CD4-positive, alpha-beta T cell treated with Interleukin-15 for 4 hours (primary cell): ENCODE data around the gene PLAC9.
"Not testable (repeated sequence)": the region's sequence is repeated elsewhere in the genome, so short reads cannot be mapped to it uniquely, and the experiment has no call there.

Experiments
- DNase-seq: peaks from one replicate; pipeline ENCODE4 v3.0.0-alpha.2; 2020; ENCODE audit warnings: low spot score

The PLAC9 gene, protein sequence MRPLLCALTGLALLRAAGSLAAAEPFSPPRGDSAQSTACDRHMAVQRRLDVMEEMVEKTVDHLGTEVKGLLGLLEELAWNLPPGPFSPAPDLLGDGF

DNA sequence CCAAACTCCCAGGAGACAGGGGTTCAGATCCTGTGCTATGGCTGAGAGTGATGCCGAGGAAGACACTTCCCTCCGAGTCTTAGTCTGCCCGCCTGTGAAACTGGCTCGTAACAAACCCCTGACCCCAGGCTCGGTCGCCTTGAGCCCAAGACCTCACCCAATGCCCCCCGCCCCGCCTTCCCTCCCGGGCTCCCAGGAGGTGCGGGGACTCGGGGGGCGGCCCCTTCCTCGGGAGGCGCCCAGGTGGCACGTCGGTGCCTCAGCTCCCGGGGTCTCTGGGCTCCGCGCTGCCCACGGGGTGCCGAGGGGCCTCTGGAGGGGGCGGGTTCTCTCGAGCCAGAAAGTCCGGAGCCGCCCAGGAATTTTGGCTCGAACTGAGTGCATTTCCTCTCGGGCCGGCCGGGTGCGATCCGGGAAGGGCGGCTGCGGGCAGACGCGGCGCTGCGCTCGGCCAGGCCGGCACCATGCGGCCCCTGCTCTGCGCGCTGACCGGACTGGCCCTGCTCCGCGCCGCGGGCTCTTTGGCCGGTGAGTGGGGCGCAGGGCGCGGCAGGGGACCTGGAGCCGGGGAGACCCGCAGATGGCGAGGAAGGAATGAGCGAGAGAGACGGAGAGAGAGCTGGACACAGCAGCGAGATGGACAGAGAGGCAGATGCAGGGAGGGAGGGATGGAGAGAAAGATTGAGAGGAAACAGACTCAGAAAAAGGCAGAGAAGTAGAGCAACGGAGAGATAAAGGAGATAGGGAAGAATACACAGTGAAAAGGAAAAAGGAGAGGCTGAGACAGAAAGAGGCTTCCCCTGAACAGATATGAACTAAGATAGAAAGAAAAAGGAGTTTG lies at the start of gene PLAC9:
PLAC9 (plus strand) TSS at position 432 of the 841 bp plus-strand sequence; CDS start at position 465, 33 bp downstream.
- no peak for DNase-seq

DNA sequence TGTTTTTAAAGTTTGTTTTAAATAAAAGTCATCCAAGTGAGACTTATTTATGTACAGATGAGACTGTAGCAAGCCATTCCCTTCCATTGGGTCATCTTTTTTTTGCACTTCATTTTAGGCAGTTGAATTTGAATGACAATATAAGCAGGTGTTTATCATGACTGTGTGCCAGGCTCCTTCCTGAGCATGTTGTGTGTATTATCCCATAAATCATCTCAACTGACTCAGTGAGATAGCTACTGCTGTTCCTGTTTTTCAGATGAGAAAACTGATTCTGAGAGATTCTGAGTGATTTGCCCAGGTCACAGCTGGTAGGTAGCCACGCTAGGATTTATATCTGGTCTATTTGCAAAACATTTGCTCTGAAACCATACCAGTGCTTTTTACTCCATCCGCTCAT lies 42.4 kb upstream of the PLAC9 start:
- no peak for DNase-seq

DNA sequence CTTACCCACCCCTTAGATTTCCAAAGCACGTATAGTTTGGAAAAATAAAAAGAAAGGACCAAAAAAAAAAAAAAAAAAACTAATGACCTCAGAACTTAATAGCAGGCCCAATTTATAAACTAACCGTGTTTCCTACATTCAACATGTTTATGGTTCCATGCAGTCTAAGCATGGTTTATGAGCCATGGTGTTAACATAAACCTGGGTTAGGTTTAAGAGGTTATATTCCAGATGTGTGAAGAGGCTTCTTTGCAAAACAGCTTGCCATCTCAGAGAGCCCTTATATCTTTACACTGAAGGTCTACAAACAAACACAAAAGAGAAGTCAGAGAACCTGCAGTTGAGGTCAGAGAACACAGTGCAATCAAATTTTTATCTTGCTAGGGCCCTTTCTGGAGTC lies 38.3 kb upstream of the PLAC9 start:
- no peak for DNase-seq

DNA sequence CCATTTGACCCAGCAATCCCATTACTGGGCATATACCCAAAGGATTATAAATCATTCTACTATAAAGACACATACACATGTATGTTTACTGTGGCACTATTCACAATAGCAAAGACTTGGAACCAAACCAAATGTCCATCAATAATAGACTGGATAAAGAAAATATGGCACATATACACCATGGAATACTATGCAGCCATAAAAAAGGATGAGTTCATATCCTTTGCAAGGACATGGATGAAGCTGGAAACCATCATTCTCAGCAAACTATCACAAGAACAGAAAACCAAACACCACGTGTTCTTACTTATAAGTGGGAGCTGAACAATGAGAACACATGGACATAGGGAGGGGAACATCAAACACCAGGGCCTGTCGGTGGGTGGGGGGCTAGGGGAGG lies 34.3 kb upstream of the PLAC9 start:
- DNase-seq = not testable (repeated sequence)

DNA sequence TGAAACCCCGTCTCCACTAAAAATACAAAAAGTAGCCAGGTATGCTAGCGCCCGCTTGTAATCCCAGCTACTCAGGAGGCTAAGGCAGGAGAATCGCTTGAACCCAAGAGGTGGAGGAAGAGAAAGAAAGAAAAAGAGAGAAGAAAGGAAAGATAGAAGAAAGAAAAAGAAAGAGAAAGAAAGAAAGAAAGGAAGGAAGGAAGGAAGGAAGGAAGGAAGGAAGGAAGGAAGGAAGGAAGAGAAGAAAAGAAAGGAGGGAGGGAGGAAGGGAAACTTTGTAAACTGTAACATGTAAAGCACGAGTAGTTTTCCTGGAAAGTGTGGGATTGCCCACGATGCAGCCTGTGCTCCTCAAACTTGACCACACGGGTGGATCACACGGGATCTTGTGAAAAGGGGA lies 33.2 kb upstream of the PLAC9 start:
- DNase-seq = not testable (repeated sequence)

DNA sequence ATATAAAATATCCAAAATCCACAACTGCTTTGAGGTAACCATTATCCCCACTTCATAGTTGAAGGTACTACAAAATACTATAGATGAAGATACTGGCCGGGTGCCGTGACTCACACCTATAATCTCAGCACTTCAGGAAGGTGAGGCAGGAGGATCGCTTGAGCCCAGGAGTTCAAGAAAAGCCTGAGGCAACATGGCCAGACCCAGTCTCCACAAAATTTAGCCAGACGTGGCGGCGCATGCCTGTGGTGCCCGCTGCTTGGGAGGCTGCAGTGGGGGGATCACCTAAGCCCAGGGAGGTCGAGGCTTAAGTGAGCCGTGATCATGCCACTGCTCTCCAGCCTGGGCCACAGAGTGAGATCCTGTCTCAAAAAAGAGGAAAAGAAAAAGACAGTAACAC lies 32.4 kb upstream of the PLAC9 start:
- no peak for DNase-seq

DNA sequence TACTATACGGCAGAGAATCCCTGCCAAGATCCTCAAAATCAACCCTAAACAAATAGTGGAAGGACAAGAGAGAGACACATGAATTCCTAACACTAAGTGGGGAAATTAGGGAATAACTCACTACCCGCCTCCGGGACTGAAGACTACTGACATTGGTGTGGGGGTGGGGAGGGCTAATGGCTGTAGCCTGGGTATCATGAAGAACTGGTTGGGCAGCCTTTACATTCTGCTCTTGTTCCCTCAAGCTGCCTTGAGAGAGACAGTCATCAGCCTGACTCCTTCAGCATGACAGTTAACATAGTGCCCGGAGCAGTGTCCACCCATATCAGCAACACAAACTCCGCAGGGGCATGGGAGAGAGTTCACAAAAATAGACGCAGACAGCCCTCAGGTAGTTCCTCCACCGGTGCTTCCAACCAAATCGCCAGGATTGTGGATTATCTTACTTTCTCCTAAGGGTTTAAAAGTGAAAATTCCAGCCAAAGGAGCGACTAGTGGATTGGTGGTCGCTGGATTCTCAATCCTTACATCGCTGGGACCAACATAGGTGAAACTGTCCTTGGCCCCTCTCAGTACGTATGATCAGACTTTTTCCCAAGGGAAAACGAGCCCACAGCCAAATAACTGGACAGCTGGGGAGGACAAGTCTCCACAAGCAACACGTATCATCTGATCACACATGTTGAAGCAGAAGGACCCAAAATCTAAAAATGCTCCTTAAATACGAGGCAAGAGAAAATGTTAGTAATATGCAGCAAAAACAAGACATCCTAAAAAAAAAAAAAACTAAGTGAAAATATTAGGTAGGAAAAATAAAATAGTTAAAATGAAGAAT lies 31.5 kb upstream of the PLAC9 start:
- no peak for DNase-seq

DNA sequence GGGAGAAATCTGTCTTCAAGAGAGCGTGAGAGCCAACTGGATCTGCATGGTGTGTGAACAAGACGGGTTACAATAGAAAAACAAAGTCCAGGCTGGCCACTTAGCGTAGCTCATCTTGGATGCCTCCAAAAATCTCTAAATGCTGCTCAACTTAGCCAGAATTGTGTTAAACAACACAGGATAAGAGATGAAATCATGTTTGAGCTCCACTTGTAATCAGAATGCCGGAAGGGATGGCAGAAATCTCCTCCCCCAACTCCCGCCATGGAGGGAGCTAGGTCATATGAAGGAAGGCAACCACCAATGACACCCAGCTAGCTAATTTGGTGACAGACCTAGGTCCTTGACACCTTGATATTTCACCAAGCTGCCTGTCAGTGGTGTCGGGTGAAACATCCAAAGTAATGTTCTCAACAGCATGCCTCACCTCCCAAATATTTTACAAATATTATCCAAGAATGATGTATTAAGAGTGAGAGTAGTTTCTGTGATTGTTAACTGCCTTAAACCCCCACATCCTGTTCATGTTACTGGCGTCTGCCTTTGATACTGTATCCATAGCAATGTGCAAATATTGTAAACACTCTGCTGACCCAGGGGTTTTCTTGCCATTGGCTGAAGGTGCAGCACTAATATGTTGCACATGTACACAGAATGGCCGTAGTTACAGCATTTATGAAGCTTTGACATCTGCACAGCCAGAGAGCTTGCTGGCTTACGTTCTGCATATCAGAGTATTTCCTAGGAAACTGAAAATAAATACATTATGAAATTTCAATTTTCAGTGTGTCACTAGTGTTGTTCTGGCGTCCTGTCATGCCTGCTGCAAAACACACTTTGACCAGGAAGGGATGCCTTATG lies 28.2 kb upstream of the PLAC9 start:
- peak; percentile 28 for DNase-seq

DNA sequence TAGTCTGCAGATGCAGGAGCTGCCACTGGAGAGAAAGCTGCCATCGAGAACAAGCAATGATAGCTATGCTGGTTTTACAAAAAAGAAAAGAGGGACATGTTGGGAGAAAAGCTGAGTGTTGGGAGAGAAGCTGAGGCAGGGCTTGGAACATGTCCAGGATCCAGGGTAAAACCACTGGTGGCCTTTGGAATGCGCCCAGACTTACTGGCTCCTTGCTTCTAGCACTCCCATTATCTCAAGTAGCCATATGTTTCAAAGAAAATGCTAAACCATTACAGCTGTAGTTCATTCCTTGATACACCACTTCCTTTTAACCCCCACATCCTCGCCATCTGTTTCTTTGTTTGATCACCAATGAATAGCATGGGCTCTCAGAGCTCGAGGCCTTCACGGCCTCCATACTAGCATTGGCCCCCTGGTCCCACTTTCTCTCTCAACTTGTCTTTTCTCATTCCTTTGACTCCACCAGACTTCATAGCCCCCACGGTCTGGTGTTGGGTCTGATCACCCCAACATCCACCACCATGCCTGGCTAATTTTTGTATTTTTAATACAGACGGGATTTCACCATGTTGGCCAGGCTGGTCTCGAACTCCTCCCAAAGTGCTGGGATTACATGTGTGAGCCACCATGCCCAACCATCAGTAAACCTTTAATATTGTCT lies 23.8 kb upstream of the PLAC9 start:
- DNase-seq = no peak

DNA sequence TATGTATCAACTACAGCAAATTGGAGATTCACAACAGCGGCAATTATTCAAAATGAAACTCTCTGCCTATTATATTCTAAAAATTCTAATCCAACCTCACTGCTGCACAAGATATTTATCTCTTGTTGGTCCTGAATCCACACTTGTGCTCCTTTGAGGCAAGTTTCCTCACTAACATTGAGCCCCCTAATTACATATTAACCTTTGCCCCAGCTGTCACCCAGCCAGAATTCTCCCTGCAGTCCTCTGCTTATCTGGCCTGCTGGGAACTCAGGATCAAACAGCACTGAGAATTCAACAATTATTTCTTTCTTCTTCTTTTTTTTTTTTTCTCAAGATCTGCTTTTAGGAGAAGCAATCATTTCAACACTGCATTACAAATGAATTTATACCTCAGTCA lies 21.5 kb upstream of the PLAC9 start:
- DNase-seq = no peak

DNA sequence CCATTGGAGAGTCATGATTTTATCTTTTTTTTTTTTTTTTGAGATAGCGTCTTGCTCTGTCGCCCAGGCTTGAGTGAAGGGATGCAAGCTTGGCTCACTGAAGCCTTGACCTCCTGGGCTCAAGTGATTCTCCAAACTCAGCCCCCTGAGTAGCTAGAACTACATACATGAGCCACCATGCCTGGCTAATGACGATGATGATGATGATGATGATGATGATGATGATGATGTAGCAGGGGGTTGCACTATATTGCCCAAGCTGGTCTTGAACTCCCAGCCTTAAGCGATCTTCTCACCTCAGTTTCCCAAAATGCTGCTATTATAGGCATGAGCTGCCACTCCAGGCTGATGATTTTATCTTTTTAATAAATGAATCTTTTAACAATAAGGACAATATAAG lies 13.9 kb upstream of the PLAC9 start:
- DNase-seq = no peak

DNA sequence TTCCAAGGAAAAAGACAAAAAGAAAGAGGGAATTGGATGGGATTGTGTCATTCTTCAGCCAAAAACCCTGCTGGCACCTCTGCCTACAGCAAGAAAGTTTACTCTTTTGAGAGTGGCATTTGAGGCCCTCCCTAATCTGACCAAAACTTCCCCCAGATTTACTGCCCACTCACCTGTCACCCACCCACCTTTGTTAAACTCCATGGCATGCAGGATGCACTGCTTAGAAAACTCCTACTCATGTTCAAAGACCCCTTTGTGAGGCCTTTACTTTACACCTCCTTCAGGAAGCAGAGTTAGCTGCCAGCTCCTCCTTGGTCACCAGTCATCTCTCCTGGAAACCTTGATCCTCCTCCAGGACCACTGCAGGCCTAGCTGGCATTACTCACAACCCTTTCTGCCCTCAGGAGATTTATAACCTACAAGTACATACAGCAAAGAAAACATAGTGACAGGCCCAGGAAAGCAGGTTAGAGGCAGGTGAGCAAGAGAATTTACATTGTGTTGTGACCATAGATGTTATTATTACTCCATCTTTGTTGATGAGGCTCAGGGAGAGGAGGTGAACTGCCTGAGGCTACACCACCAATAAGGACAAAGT lies 10.3 kb upstream of the PLAC9 start:
- no peak for DNase-seq

DNA sequence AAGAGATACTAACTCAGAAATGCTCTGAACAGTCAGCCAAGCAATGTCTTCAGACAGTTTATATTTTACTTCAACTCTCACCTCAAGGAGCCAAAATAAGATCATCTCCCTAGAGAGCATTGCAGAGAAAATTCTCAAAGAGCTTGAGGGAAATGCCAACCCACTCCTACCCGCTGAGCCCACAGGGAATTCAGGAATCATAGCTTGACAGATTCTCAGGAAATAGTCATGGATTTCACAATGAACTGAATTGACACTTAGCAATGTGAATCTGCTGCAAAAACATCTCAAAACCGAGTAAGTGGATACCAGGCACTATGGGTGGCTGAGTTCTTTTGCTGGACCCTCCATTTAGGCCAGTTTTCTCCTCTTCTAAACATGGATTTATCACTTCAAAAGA lies 9.8 kb upstream of the PLAC9 start:
- DNase-seq = no peak

DNA sequence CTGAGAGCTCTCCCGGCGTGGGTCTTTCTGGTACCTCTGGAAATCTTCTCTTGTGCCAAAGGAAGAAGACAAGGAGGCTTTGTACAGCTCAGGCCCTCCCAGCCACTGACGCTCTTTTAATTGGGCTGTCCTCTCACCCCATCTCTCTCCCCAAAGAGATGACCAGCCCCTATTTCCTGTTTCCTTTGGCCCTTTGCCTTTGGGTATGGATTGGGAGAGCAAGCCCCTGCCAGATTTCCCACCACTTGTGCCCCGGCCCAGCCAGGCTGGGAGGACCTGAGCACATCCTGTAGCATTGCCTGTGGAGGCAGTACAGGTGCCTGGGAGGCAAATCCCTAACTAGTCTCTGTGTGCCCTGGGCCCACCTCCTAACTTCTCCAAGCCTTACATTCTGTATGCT lies 5.7 kb upstream of the PLAC9 start:
- no peak for DNase-seq

DNA sequence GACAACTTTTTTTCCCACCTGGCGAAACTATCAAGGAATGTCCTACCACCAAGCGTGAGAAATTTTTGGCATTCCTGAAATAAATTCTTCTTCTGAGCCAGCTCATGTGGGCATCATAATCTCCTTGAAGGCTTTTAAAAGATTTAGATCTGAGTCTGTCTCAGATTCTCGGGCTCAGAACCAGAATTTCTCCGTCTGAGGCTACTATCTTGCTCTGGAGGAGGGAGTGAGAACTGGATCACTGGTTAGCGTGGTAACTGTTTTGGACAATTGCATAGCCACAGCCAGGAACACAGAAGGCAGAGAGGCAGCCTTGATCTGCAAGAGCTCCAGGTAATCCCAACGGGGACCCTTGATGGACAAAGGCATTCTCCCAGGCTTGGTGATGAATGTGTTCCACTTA lies 1.0 kb upstream of the PLAC9 start:
- no peak for DNase-seq

DNA sequence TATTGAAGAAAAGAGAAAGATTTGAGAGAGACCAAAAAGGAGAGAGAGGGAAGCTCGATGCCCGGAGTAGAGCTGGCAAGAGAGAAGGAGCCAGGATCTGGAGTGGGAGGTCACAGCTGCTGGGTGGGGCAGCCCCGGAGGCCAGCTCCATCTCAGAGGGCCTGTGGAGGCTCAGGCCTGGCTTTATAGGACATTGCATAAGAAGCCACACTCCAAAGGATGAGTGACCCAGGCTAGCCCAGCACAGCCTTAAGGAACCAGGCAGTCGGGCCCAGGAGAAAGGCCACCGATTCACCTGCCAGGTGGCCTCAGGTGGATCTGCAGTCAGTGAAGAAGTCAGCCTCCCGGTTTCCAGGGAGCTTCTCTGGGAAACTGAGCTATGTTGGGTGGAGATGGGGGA lies 676 bp downstream of the PLAC9 start:
- no peak for DNase-seq

DNA sequence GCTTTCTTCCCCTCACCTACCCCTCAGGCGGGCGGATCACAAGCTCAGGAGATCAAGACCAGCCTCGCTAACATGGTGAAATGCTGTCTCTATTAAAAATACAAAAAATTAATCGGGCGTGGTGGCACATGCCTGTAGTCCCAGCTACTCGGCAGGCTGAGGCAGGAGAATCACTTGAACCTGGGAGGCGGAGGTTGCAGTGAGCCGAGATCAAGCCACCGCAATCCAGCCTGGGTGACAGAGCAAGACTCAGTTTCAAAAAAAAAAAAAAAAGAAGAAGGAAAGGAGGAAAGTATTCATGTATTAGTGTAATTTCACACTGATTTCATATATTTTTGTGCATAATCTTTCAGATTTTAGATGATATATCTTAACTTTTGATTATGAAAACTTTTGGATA lies 1.2 kb downstream of the PLAC9 start:
- DNase-seq = not testable (repeated sequence)

DNA sequence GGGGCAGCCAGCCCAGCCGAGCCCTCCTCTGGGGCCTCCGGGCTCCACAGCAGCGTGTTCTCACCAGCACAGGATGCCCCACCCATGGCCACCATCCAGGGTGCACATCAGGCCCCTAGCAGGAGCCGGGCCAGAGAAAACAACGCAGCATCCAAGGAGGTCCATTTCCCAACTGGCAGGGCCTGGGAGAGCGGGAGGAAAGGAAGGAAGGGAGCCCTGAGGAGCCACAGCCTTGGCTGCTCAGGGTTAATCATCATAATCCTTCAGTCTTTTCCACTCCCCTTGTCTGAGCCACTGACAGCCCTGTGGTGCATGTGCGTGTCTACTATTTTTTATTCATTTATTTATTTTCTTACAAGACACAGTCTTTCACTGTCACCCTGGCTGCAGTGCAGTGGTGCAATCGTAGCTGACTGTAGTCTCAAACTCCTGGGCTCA lies 3.6 kb downstream of the PLAC9 start:
- no peak for DNase-seq

DNA sequence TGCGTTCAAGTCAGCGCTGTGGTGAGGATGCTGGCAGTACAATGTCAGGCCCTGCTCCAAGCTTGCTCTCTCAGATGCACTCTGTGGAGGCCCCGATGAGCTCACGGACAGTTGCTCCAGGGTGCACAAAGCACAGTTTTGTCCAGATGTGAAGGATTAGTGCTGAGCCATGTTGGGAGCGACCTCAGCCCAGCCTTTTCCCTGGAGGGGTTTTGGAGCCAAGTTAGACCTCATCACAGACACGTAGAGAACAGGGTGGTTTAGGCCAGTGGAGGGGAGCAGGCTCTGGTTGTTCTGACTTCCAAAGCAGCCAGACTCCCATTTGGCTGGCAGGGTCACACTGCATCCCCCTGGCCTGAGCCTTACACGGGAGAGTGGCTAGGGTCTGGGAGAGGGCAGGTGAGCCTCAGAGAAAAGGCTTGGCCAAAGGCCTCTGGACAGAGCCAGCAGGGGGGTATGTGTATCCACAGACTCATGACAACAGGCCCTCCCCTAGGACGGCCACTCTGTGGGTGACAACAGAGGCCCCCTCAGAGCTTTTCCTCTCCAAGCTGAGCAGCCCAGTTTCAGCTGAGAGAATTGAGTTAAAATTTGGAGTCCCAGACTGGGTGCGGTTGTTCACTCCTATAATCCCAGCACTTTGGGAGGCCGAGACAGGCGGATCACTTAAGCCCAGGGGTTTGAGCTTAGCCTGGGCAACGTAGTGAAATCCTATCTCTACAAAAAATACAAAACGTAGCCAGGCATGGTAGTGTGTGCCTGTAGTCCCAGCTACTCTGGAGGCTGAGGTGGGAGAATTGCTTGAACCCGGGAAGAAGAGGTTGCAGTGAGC lies 4.7 kb downstream of the PLAC9 start:
- no peak for DNase-seq

DNA sequence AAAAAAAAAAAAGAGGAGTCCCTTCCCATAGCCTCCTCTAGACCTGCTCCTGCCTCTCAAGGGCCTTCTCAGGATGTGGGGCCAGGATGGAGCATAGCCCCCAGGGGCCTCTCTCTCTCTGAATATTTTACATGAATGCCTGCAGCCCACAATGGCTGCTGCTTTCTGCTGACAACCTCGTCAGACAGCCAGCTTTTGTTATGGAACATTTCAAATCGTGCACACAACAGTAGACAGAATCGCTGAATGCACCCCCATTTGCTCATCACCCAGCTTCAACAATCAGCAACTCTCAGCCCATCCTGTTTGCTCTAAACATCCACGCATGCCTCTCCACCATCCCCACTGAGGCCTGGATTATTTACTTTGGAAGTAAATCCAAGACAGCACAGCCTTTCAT lies 5.4 kb downstream of the PLAC9 start:
- DNase-seq = no peak
